NCI-H1092 treated with DMSO at 0.1 percent for 48 hours (cell line): Measurements from ENCODE around the gene FAM78A.

ENCODE experiments used
- DNase-seq: peaks from one replicate; lab custom pipeline; 2025; lab: John Stamatoyannopoulos, UW

The FAM78A gene

GRCh38 chr9:131302244-131303075 is 26.1 kb upstream of the FAM78A start:
- DNase-seq: peak; percentile 8

- DNase-seq: no peak
These were observed 24.1 kb upstream of the FAM78A start for GRCh38 chr9:131300444-131300843.

GRCh38 chr9:131299961-131300347 is 23.6 kb upstream of the FAM78A start:
- DNase-seq: no peak

DNA sequence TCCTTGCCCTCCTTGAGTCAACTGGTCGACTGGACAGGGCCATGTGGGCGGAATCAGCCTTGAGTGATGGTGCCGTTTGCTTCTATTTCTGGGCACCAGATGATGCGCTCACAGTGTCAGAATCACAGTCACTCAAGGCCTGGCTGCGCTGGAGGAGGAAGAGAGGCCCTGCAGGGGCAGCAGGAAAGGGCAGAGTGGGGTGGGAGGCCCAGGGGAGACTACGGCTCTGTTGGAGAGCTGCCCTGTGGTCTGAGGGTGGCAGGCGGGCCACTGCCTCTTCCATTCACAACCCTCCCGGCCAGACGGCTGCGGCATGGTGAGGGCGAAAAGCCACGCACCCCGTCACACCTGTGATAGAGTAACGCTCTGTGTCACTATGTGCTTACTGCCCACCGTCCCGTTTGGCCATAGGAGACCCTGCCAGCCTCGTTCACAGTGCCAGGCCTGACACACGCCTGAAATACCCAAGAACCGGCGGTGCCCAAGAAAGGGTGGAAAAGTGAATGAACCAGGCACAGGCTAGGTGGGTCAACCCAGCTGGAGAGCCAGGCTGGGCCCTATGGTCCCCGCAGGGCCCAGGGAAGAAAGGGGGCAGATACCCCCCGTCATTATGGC is 23.1 kb upstream of the FAM78A start:
- DNase-seq: no peak

GRCh38 chr9:131298816-131299215 is 22.5 kb upstream of the FAM78A start:
- DNase-seq: no peak

DNA sequence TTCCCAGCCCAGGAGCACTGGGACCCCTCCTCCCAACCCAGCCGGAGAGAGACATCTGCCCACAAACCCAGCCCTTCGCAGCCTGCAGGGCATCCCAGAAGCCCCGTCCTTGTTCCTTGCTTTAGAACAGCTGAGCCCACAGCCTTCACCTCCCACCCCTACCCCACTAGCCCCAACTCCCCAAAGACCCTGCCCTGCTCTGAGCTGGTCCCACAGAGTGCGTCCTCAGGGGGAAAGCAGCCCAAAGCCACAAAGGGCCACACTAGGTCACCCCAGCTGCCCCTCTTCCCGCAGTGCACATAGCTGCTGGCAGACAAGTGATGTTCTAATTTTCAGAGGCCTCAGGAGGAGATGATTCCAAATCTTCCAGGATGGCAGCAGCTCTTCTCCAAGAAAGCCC is 22.0 kb upstream of the FAM78A start:
- no peak for DNase-seq

DNA sequence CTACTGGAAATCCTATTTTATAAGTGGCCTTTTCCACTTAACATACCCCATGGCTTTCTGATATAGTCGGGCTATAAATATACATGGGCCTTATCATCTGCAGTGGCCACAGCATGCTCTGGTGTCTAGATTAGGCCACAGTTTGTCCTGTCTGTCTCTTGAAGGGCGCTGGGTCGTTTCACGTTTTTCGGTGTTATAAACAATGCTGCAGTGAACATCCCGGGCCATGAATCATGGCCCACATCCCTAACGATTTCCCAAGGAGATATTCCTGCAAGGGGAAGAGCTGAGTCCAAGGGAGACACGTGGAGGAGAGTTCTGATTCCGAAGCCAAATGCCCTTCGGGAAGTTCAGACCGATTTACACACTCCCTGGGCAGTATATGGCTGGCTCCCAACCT is 21.6 kb upstream of the FAM78A start:
- DNase-seq: no peak

GRCh38 chr9:131296906-131297500 is 20.7 kb upstream of the FAM78A start:
- no peak for DNase-seq

GRCh38 chr9:131296460-131296859 is 20.1 kb upstream of the FAM78A start:
- DNase-seq: no peak

GRCh38 chr9:131292937-131293336 is 16.6 kb upstream of the FAM78A start:
- no peak for DNase-seq

DNA sequence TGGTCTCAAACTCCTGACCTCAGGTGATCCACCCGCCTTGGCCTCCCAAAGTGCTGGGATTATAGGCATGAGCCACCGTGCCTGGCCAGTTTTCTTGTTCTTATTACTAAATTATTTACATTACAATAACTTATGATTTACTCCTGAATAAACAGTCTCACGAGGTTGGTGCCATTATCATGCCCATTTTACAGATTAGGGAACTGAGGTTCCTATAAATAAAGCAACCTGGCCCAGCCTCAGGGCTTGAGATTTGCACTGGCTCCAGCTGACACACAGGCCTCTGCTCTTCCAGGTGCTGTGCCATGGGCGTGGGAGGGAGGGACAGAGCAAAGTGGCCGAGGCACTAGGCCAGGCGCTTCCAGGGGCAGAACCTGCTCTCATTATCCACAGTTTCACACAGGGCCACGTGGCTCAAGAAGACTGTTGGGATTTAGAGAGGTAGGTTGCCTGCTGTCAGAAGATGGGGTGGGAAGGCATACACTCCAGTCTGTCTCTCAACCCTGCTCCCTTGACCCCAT is 15.5 kb upstream of the FAM78A start:
- DNase-seq: no peak

GRCh38 chr9:131290767-131291370 is 14.6 kb upstream of the FAM78A start:
- DNase-seq: no peak

GRCh38 chr9:131290036-131290766 is 13.9 kb upstream of the FAM78A start:
- DNase-seq: no peak

- no peak for DNase-seq
These were observed 13.2 kb upstream of the FAM78A start, which contains the start of gene PLPP7 for GRCh38 chr9:131289301-131290035. Gene PLPP7 (plus strand): TSS chr9:131289723. CDS start chr9:131289998, 275 bp downstream.

DNA sequence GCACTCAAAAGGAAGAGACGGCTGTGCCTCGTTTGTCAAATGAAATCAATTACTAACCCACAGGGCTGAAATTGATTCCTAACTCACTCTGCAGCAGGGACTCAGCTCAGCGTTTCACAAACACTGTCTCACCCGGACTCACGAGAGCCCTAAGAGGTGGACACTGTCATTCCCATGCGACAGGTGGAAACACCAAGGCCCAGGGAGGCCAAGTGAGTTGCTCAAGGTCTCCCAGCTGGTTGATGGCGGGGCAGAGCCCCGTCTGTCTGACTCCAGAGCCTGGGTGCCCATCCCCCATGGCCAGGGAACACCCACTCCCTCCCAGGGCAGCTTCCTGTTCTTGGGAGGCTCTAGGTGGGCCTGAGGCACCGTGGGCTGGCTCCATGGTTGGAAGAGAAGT is 11.9 kb upstream of the FAM78A start:
- DNase-seq: no peak

DNA sequence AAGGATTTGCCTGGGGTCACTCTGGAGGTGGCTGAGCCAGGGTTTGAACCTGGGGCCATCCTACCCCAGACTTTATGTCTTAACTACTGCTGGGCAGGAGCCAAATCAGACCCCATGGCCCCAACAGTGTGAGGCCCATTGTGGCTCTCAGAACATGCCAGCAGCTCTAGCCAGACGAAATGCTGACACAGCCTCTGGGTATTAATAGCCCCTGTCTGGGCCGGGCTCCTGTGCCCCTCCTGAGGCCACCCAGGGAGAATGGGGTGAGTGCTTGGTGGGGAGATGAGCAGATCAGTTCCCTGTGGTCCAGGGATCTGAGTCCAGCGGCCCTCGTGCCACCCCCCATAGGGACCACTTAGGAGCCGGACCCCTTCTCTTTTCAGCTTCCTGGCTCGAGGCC is 11.0 kb upstream of the FAM78A start:
- DNase-seq: no peak

DNA sequence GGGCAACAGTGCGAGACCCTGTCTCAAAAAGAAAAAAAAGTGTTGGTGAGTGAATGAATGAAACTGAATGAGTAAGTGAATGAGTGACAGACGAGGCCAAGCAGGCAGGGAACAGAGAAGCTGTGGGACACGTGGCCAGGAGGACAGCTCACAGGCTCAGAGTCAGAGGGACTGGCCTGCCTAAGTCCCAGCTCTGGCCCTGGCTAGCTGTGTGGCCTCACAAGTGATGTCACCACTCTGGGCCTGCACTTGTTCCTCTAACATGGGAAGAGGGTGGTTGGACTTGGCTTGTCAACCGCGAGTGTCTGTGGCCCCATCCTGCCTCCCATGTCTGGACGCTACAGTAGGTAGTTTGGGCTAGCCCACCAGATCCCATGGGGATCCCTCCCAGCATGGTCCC is 8.5 kb upstream of the FAM78A start:
- no peak for DNase-seq

DNA sequence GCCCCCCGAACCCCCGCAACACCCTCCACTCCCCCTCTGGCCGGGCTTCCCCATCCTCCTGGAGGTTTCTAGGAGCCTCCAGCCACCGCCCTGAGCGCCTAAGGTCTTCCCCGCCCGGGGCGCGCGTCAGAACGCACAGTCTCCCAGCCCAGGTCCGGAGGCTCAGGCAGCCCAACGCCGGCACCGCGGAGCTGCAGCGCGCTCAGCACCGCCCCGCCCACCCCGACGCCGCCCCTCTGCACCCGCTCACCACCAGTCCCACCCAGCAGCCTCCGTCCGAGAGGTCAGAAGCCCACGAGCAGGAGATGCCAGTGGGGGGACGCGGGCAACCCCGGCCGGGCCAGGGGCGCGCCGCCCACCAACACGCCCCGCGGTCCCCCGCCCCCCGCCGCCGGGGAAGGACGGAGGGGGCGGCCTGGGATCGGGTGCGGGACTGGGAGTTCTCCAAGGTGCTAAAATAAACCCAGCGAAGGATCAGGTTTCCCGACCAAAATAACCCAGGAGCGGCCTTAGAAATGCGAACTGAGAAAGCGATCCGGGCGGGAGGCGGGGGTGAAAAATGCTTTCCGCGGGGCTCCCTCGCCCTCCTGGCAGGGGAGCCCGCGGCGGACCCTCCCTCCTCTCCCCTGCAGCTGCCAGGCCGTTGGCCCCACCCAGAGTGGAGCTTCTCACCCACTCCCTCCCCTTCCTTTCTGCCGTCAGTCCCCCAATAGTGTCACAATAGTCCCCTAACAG is 6.5 kb upstream of the FAM78A start:
- no peak for DNase-seq

DNA sequence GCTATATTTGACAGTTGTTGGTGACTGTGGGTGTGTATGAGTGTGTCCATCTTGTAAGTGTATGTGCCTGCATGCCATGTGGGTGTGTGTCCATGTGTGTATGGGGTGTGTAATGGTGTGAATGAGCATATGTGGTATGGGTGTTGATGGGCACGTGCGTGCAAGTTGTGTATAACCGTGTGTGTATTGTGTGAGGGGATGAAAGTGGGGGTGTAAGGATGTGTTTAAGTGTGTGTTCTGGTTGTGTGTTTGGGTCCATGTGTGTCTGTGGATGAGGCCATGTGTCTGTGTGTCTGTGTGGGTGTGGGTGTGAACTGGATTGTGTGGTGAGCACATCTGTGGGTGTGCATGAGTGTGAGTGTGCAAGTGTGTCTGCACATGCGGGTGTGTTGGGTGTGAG is 5.9 kb upstream of the FAM78A start:
- DNase-seq: no peak
